GM19463 (cell line): ENCODE data around the gene PLPPR3.

Experiments
- ATAC-seq: cut with Tn5 transposase; IDR thresholded peaks from one replicate; pipeline ENCODE4 v1.9.1; 2021; ENCODE audit warnings: mild to moderate bottlenecking, moderate library complexity; ENCODE audit not compliant: unreplicated experiment

Gene PLPPR3

GRCh38 chr19:778910-779653 is 42.7 kb downstream of the PLPPR3 start:
- no peak for ATAC-seq

DNA sequence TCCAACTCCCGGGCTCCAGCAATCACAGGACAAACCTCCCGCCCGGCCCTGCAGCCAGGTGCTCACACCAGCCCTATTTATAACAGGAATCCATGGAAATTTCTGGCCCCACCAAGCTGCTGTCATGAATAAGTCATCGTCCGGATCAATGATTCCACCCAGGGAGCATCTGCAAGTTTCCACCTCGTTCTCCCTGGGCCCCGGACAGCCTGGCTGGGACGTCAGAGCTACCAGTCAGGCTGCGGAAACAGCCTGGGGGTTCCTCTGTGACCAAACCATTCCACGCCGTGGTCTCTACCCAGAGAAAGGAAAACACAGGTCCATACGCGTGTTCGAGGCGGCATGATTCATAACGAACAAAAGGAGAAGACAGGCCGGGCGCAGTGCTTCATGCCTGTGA is 45.2 kb downstream of the PLPPR3 start:
- ATAC-seq, result no peak

DNA sequence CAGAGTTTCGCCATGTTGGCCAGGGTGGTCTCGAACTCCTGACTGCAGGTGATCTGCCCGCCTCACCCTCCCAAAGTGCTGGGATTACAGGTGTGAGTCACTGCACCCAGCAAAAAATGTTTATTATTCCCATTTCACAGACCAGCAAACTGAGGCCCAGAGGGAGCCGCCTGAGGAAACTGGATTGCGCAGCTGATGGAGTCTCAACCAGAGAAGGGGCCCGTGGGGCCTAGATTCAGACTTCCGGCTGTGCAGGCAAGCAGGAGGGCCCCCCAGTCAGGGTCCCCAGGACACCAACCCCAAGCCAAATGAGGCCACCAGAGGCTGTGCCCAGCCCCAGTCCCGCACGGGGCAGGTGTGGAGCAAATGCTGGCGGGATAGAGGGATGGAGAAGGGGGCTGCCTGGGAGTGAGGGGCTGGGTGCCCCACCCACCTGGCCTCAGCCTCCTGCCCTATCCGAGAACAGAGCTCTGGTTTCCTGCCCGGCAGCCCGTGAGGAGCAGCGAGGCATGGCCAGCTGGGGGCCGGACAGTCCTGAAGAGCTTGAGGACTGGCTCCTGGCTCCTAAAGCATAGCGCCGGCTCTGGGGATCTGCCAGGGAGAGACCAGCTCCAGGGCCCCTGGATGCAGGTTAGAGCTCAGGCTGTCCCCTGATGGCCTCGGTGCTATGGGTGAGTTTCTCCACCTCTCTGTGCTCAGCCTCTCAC is 48.9 kb downstream of the PLPPR3 start:
- ATAC-seq, result no peak

GRCh38 chr19:772063-772462 is 49.7 kb downstream of the PLPPR3 start:
- ATAC-seq, result no peak

- ATAC-seq, result no peak
Observed at GRCh38 chr19:771332-771785, 50.4 kb downstream of the PLPPR3 start.

DNA sequence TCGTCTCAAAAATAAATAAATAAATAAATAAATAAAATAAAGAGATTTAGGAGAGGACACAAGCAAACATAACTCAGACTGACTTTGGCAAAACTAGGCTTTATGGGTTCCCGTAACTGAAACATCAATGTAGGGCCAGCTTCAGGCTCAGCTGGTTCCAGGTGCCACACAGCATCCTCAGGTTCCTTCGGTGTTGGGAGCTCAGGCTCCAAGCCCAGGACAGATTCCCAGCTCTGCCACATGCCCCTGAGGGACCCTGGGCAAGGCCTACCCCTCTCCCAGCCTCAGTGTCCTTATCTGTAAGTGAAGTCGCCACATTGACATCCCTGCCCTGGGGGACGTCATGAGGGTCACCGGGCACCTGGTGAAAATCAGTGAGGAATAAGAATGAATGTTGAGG is 52.1 kb downstream of the PLPPR3 start:
- no peak for ATAC-seq

DNA sequence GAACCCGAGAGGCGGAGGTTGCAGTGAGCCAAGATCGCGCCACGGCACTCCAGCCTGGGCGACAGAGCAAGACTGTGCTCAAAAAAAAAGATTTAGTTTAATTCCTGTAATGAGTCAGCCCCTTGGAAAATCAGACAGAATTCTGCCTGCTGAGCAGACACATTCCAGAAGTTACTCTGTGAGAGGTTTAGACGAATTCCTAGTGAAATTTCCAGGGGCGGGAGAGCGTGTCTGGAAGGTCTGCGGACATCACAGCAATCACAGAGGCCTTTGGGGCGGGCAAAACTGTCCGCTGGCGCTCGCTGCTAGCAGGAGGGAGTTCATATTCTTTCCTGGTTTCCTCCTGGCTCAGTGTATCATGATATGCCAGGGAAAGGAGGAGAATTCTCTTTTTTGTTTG is 53.3 kb downstream of the PLPPR3 start:
- ATAC-seq, result no peak

DNA sequence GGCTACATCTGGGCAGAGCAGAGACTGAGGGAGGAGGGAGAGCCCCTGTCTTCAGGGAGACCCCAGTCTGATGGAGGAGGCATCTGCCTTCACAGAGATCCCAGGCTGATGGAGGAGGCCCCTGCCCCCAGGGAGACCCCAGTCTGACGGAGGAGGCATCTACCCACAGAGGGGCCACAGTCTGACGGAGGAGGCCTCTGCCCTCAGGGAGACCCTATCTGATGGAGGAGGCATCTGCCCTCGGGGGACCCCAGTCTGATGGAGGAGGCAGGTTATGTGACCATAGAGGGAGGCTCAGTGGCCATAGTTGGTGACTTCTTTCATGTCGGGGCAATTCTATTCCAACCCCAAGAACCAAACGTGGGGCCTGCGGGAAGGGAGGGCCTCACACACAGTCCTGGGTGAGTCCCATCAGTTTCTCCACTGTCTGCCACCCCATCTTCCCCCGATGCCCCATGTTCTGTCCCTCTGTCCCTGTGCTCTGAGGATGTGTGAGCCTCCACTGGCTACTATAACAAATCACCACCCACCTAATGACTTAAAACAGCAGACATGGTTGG is 56.5 kb downstream of the PLPPR3 start:
- ATAC-seq, result no peak

DNA sequence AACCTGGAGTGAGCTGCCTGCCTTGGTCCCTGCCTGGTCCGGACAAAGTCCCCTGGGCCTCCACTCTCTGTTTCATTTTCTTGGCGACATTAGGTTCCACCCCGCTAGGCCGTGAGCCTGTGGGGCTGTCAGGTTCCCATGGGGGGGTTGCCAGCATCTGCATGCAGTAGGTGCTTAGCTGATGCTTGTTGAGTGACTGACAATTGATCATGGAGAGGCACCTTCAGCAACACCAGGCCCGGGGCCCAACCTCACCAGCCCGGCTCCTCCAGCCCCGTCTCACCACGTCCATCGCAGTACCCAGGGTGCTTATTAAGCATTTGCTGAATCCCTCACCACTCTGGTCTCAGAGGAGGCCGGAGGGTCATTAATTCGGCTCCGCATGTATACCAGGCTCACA is 57.5 kb downstream of the PLPPR3 start:
- ATAC-seq, result no peak

DNA sequence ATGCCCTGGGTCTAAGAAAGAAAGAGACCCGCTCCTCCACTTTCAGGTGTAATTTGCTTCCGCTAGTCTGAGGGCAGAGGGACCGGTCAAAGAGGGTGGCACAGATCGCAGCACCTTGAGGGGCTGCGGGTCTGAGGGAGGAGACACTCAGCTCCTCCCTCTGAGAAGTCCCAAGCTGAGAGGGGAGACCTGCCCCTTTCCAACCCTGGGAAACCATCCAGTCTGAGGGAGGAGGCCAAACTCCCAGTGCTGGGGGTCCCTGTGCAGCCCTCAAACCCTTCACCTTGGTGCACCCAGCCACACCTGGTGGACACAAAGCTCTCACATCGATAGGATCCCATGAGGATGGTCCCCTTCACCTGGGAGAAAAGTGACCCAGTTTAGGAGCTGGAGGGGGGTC is 57.9 kb downstream of the PLPPR3 start:
- no peak for ATAC-seq

DNA sequence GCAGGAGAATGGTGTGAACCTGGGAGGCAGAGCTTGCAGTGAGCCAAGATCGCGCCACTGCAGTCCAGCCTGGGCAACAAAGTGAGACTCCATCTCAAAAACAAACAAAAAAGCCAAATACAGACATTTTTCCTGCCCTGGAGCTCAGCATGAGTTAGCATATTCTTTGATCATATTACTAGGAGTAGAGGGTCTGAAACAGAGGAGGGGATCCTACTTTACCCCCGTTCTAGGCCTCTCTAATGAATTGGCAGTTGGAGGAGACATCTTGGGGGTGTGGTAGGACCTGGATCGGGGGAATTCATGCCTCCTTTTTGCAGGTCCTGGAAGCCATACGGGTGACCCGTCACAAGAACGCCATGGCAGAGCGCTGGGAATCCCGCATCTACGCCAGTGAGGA is 58.6 kb downstream of the PLPPR3 start:
- ATAC-seq, result no peak
